SK-N-SH (cell line): ENCODE measurements around the gene CFAP221.

ENCODE experiments used
- CTCF ChIP-seq: fragments of 200-600 bp; sonication (generic); IDR thresholded peaks from 2 replicates; pipeline ENCODE4 v1.6.1; 2017; ENCODE audit warnings: antibody characterized with exemption, mild to moderate bottlenecking, moderate library complexity
- JUND ChIP-seq: IDR thresholded peaks from 2 replicates; pipeline ENCODE4 v1.4.0; 2012
- POLR2AphosphoS5 ChIP-seq: IDR thresholded peaks from 2 replicates; pipeline ENCODE4 v1.6.1; 2012; ENCODE audit warnings: low read depth, low read length
- RAD21 ChIP-seq: IDR thresholded peaks from 2 replicates; pipeline ENCODE4 v1.6.1; 2012; ENCODE audit warnings: mild to moderate bottlenecking, low read length
- SMC3 ChIP-seq: IDR thresholded peaks from 2 replicates; pipeline ENCODE4 v1.6.1; 2012; ENCODE audit warnings: low read depth, low read length, improper control_type of control experiment
- TCF12 ChIP-seq: IDR thresholded peaks from 2 replicates; pipeline ENCODE4 v1.4.0; 2012
- USF1 ChIP-seq: IDR thresholded peaks from 2 replicates; pipeline ENCODE4 v1.4.0; 2012; ENCODE audit warnings: low read depth, borderline replicate concordance
- YY1 ChIP-seq: IDR thresholded peaks from 2 replicates; pipeline ENCODE4 v1.4.0; 2012; ENCODE audit warnings: low read depth, mild to moderate bottlenecking
- ZBTB33 ChIP-seq: IDR thresholded peaks from 2 replicates; pipeline ENCODE4 v1.4.0; 2012; ENCODE audit warnings: low read depth, borderline replicate concordance

GRCh38 chr2:119693567-119693966, 149.3 kb downstream of the CFAP221 start:
- TF ChIP-seq CTCF (no peak), TCF12 (no peak), SMC3 (no peak), USF1 (no peak), POLR2AphosphoS5 (no peak), ZBTB33 (no peak), RAD21 (no peak), JUND (no peak), YY1 (no peak)
